HG02870 (cell line): Measurements from ENCODE around the gene CPOX.
"Not testable (repeated sequence)": the region's sequence is repeated elsewhere in the genome, so short reads cannot be mapped to it uniquely, and the experiment has no call there.

Source experiments
- ATAC-seq: cut with Tn5 transposase; IDR thresholded peaks from one replicate; pipeline ENCODE4 v1.9.1; 2021; ENCODE audit warnings: mild to moderate bottlenecking, moderate library complexity; ENCODE audit not compliant: unreplicated experiment

Gene CPOX

DNA sequence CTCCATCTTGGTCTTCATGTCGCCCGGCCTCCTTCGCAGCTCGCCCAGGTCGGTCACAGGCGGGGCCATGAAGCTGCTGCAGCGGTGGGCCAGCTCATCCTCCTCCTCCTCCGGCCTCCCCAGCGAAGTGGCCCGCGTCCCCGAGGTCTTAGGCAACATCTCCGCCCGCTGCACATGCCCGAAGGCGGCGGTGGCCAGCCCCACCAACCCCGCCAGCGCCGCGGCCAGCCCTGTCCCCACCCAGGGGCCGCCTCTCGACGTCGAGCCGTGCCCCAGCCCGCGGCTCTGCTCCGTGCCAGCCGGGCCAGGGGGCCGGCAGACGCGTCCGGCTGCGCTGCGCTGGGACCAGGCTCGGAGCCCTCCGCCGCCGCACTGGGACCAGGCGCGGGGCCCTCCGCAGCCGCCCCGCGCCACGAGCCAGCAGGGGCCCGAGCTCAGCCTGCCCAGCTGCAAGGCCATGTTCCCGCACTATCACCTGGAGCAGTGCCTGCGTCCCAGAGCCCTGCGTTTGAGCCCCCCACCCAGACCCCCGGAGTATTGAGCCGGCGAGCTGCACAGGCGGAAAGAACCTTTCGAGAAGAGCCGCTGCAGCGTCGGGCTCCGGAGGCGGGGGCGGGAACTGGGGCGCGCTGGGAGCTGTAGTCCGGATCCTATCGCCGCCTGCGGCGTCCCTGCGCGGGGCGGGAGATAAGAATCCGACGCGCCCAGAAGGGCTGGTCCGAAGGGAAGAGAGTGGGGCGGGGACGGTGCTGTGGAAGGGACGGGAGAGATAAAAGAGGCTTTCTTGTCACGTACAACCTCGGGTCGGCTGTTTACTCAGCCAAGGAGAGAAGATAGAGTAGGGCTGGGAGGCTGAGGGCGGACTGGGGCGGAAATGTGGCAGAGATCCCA, at the start of gene CPOX:
Gene CPOX, minus strand, starts transcription at position 566 of the 891 bp plus-strand sequence. Its CDS starts 107 bp downstream, at position 459.
- peak; percentile 92 for ATAC-seq

DNA sequence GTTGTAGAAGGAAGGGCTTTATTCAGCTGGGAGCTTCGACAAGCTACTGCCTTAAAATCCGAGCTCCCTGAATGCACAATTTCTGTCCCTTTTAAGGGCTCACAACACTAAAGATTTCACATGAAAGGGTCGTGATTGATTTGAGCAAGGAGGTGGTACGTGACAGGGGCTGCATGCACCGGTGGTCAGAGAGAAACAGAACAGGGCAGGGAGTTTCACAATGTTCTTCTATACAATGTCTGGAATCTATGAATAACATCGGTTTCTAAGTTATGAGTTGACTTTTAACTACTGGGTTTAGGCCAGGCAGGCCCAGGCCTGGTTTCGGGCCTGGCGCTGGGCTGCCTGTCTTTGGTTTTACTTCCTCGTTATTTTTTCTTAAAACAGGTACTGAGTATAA, 49.4 kb upstream of the CPOX start:
- not testable (repeated sequence) for ATAC-seq

- not testable (repeated sequence) for ATAC-seq
These were observed 48.3 kb upstream of the CPOX start for GRCh38 chr3:98641756-98642155.

- not testable (repeated sequence) for ATAC-seq
These were observed 45.1 kb upstream of the CPOX start for GRCh38 chr3:98638515-98638914.

DNA sequence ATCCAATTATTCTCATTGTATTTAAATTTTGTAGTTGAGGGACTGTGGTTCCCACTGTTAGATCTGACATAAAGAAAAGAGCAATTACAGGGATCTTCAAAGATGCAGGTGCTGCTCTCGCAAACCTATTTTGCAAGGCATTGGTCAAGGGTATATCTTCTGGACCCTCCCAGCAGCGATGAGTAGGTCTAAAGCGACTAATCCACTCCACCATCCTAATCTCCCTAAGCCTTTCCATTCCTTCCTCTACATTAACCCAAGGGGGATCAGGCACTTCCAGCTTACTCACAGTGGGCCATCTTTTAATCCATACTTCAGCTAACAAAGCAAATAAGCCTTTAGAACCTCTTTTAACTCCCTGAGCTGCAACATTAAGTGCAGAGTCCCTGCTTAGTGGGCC, 37.0 kb upstream of the CPOX start:
- no peak for ATAC-seq

GRCh38 chr3:98628317-98628716, 34.9 kb upstream of the CPOX start:
- no peak for ATAC-seq

DNA sequence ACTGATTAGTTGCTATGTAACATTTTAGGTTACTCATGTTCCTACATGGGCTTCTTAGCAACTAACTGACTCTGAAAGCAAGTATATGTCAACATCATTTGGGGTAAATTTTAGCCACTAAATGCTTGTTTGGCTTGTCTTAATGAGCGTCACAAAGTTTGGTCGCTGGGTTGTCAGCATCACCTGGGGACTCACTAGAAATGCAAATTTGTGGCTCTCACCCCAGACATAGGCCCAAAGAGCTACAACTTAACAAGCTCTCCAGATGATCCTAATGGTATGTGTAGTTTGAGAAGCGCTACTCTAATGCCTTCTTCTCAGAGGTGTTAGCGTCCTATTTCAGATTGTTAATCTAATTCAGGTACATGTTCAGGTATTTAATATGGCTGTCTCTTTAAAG, 32.7 kb upstream of the CPOX start:
- no peak for ATAC-seq

GRCh38 chr3:98623572-98624280, 30.3 kb upstream of the CPOX start:
- ATAC-seq = no peak

- ATAC-seq = no peak
These were observed 24.4 kb upstream of the CPOX start for GRCh38 chr3:98617841-98618240.

DNA sequence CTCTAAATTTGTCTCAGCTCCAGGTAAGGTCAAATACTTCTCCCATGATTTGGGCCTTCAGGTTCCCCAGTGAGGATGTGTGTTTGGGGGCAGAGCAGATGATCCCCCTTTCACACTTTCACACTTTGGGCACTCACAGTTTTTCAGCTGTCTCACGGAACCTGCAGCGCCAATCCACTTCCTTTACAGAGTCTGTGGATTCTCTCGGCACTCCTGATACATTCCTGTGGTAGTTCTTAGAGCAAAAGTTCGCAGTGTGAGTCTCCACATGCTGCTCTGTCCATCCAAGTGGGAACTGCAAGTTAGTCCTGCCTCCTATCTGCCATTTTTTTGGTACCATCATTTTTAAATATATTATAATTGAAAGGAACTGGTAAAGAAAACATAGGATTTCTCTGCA, 20.2 kb upstream of the CPOX start:
- ATAC-seq = peak; percentile 2

DNA sequence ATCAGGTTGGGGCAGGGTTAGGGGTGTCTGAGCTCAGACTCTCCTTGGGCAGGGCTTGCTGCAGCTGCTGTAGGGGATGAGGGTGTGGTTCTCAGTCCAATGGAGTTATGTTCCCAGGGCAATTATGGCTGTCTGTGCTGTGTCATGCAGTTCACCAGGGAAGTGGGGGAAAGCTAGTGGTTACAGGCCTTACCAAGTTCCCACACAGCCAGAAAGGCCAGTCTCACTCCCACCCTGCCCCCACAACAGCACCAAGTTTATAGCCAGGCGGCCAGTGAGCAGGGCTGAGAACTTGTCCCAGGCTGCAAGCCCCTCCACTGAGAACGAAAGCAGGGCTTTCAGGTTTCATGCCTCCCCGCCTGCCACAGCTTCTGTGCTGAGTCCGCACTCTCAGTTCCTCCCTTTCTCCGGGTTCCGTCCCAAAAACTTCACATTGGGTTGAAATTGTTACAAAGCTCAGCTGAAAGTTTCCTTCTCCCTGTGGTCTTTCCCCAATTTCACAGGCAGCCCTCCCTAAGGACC, 19.6 kb upstream of the CPOX start:
- peak; percentile 89 for ATAC-seq

DNA sequence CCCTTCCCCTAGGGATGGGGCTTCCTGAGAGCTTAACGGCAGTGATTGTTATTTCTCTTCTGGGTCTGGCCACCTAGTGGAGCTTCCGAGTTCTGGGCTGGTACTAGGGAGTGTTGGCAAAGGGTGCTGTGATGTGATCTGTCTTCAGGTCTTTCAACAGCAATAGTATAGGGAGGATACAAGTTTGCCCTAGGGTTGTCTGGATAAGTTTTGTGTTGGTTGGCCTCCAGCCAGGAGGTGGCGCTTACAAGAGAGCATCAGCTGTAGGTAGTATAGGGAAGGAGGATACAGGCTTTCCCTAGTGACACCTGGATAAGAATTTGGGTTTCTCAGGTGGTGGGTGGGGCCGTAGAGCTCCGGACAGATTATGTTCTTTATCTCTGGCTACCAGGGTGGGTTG, 19.2 kb upstream of the CPOX start:
- peak; percentile 43 for ATAC-seq

- ATAC-seq = no peak
These were observed 14.6 kb upstream of the CPOX start for GRCh38 chr3:98608029-98608428.

- ATAC-seq = no peak
These were observed 10.2 kb upstream of the CPOX start for GRCh38 chr3:98603580-98603979.

GRCh38 chr3:98602078-98602678, 8.8 kb upstream of the CPOX start:
- ATAC-seq = peak; percentile 66

GRCh38 chr3:98601180-98601579, 7.8 kb upstream of the CPOX start:
- ATAC-seq = no peak

- ATAC-seq = peak; percentile 41
These were observed 7.1 kb upstream of the CPOX start for GRCh38 chr3:98600412-98601095.

DNA sequence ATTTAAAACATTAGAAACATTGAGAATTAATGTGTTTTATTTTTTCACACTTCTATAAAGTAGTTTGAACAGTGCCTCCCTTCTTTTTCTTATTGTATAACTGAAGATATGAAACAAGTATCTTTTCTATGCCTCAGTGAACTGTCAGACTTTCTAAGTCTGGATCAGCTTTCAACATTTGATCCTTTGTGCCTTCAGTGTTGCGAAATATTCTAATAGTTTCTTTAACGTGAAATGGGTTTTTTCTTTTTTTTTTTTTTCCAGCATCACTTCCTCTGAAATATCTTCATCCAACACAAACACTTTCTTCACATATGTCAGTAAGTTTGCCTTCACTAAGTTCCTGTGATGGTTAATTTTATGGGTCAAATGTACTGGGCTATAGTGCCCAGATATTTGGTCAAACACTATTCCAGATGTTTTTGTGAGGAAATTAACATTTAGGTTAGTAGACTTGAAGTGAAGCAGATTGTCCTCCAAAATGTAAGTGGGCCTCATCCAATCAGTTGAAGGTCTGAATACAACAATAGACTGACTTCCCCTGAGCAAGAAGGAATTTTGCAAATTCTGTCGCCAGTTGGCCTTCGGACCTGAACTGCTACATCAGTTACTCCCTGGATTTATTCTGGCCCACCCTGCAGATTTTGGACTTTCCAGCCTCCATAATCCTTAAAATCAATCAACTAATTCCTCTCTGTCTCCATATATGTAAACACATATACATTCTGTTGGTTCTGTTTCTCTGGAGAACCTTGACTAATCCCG, 6.4 kb upstream of the CPOX start:
- no peak for ATAC-seq

DNA sequence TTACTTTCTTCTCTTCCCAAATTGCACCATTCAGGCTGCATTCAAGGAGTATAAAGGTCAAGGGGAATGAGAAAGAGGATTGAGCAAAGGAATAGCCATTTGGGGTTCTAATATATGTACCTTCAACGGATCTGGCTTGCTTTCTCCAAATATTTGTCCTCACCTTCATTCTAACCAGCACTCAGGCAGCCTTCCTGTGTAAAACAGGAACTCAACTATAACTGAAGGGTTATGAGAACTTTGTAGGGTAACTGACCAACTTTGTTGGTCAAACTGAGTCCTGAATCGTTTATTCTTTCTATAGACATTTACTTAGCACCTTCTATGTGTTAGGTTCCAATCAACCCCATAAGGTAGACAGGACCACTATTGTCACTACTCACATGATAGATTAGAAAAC, 5.1 kb upstream of the CPOX start:
- ATAC-seq = no peak
